ENCODE measurements around the gene TTC13.

GRCh38 chr1:230948903-230949302, 29.8 kb downstream of the TTC13 start:
- TF ChIP-seq CTCF (IDR thresholded peaks at IDR 0.05) (no peak), EZH2phosphoT487 (IDR thresholded peaks at IDR 0.05) (no peak)
